Activated T-cell treated with anti-CD3 and anti-CD28 coated beads for 48 hours (primary cell): Measurements from ENCODE around the gene PEAK3.

Experiments used
- DNase-seq: peaks from one replicate; pipeline ENCODE4 v3.0.0-alpha.2; 2020; ENCODE audit warnings: low read depth

The PEAK3 gene

GRCh38 chr19:2249880-2250765, 31.9 kb downstream of the PEAK3 start:
- no peak for DNase-seq

GRCh38 chr19:2249010-2249866, 32.7 kb downstream of the PEAK3 start, which contains the start of gene AMH:
AMH (plus strand) TSS chr19:2249323; CDS start chr19:2249333, 10 bp downstream.
- DNase-seq: no peak

- DNase-seq: no peak
These were observed 33.6 kb downstream of the PEAK3 start for GRCh38 chr19:2248136-2249009.

GRCh38 chr19:2247433-2248101, 34.4 kb downstream of the PEAK3 start:
- DNase-seq: no peak

GRCh38 chr19:2246801-2247361, 35.1 kb downstream of the PEAK3 start:
- no peak for DNase-seq

- no peak for DNase-seq
These were observed 35.9 kb downstream of the PEAK3 start for GRCh38 chr19:2246014-2246620.

- DNase-seq: no peak
These were observed 36.7 kb downstream of the PEAK3 start for GRCh38 chr19:2245273-2245672.

- DNase-seq: no peak
These were observed 37.5 kb downstream of the PEAK3 start for GRCh38 chr19:2244486-2244885.

- DNase-seq: no peak
These were observed 37.9 kb downstream of the PEAK3 start for GRCh38 chr19:2244125-2244411.

- DNase-seq: no peak
These were observed 38.5 kb downstream of the PEAK3 start for GRCh38 chr19:2243274-2244124.

- no peak for DNase-seq
These were observed 39.2 kb downstream of the PEAK3 start for GRCh38 chr19:2242816-2243215.

GRCh38 chr19:2242092-2242537, 39.9 kb downstream of the PEAK3 start:
- DNase-seq: no peak

- DNase-seq: no peak
These were observed 40.9 kb downstream of the PEAK3 start for GRCh38 chr19:2240881-2241760.

GRCh38 chr19:2239771-2240770, 41.9 kb downstream of the PEAK3 start:
- DNase-seq: no peak

- no peak for DNase-seq
These were observed 42.8 kb downstream of the PEAK3 start for GRCh38 chr19:2239173-2239572.

- DNase-seq: no peak
These were observed 44.2 kb downstream of the PEAK3 start for GRCh38 chr19:2237869-2238153.

GRCh38 chr19:2237051-2237868, 44.7 kb downstream of the PEAK3 start:
- DNase-seq: no peak
